Activated T-helper 17 cell treated with anti-CD3 and anti-CD28 coated beads, Interleukin-2, amount 50 U/mL, for 72 hours (primary cell): Measurements from ENCODE around the gene ERBIN. TPM values are rescaled to one million over a fixed set of nuclear protein-coding genes. Genes with fewer than 3 reads are reported as not detected.

Experiments used
- ATAC-seq: fragments of 150-1000 bp; cut with Tn5 transposase; replicated peaks from 2 replicates; pipeline ENCODE4 v1.10.0; 2021; ENCODE audit warnings: mild to moderate bottlenecking, moderate library complexity
- H3K27ac Mint-ChIP-seq: one replicate; pipeline ENCODE4 v1.8.0; 2022; ENCODE audit warnings: mixed read lengths
- H3K27me3 Mint-ChIP-seq: one replicate; pipeline ENCODE4 v1.8.0; 2022; ENCODE audit warnings: mixed read lengths
- H3K36me3 Mint-ChIP-seq: one replicate; pipeline ENCODE4 v1.8.0; 2022; ENCODE audit warnings: low read depth, mild to moderate bottlenecking, mixed read lengths
- H3K4me1 Mint-ChIP-seq: one replicate; pipeline ENCODE4 v1.8.0; 2022; ENCODE audit warnings: mixed read lengths
- H3K4me3 Mint-ChIP-seq: one replicate; pipeline ENCODE4 v1.8.0; 2022; ENCODE audit warnings: mild to moderate bottlenecking, mixed read lengths
- H3K9me3 Mint-ChIP-seq: one replicate; pipeline ENCODE4 v1.8.0; 2022; ENCODE audit warnings: mixed read lengths
- total RNA-seq, 2 donors: library from RNA; stranded (reverse); gene quantifications; one replicate each; pipeline ENCODE4 v1.2.3, GENCODE V29; 2022

ERBIN gene
- total RNA-seq, 2 donors from 2014 or later = 40.0 to 43.9 TPM

- peaks cover 7% of the 10 kb centered on the region for H3K9me3 Mint-ChIP-seq
- H3K36me3 Mint-ChIP-seq = no peaks in the 10 kb centered on the region
- ATAC-seq = no peak
- H3K4me1 Mint-ChIP-seq = no peaks in the 10 kb centered on the region
- no peak overlapping the region for H3K4me3 Mint-ChIP-seq
- H3K27ac Mint-ChIP-seq = no peak overlapping the region
- peaks cover 7% of the 10 kb centered on the region for H3K27me3 Mint-ChIP-seq
Observed at GRCh38 chr5:66129144-66129543, 202.8 kb downstream of the ERBIN start.

DNA sequence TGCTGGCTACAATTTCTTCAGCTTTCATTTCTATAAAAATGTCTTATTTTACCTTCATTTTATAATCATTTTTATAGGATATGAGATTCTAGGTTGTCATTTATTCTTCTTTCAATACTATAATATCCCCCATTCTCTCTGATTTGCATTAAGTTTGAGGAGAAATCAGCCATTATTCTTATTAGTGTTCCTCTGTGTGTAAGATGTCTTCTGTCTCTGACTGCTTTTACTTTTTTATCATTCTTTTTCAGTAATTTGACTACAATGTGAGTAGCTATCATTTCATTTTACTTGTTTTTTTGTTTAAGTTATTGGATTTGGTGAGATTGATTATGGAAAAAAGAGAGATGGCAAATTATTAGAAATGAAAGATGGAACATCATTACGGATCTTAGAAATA lies 204.1 kb downstream of the ERBIN start:
- peaks cover 7% of the 10 kb centered on the region for H3K9me3 Mint-ChIP-seq
- H3K4me3 Mint-ChIP-seq = no peak overlapping the region
- no peaks in the 10 kb centered on the region for H3K36me3 Mint-ChIP-seq
- H3K27ac Mint-ChIP-seq = no peak overlapping the region
- peaks cover 7% of the 10 kb centered on the region for H3K27me3 Mint-ChIP-seq
- ATAC-seq = no peak
- H3K4me1 Mint-ChIP-seq = no peaks in the 10 kb centered on the region

Other genes starting within 250 kb of the ERBIN start
- gene SGTB, start 204.5 kb upstream of the ERBIN start, total RNA-seq = 10 to 100 TPM; 14.9 to 18.4 TPM
- 10 to 100 TPM; 13.5 to 32.2 TPM for gene NLN, start 204.4 kb upstream of the ERBIN start, total RNA-seq
- gene SREK1, start 217.7 kb downstream of the ERBIN start, total RNA-seq = 10 to 100 TPM; 60.0 to 72.4 TPM